ACHN (cell line): ENCODE data around the gene CHAT.
"Not testable (repeated sequence)": the region's sequence is repeated elsewhere in the genome, so short reads cannot be mapped to it uniquely, and the experiment has no call there.

ENCODE experiments used
- DNase-seq: peaks from one replicate; pipeline ENCODE4 v3.0.0-alpha.2; 2015
- in situ Hi-C: cut with HindIII; loops from 2 replicates; pipeline ENCODE4 v1.10.0; 2017; ENCODE audit warnings: low sequenced_read_pairs, low pct_ligation_motif_present, low pct_unique_long_range_greater_than_20kb

CHAT gene

GRCh38 chr10:49661140-49661856 is 47.5 kb downstream of the CHAT start:
- no peak for DNase-seq
- in situ Hi-C loops: no loop called here

- in situ Hi-C loops: no loop called here
- no peak for DNase-seq
Observed at GRCh38 chr10:49662169-49662830, 48.5 kb downstream of the CHAT start.

GRCh38 chr10:49663596-49663995 is 49.8 kb downstream of the CHAT start:
- in situ Hi-C loops: no loop called here
- DNase-seq: no peak

GRCh38 chr10:49664006-49664841 is 50.4 kb downstream of the CHAT start:
- DNase-seq: no peak
- in situ Hi-C loops: no loop called here

GRCh38 chr10:49664842-49665355 is 51.1 kb downstream of the CHAT start:
- DNase-seq: no peak
- in situ Hi-C loops: no loop called here

GRCh38 chr10:49666054-49666615 is 52.3 kb downstream of the CHAT start:
- DNase-seq: no peak
- in situ Hi-C loops: no loop called here

- DNase-seq: no peak
- in situ Hi-C loops: no loop called here
Observed at GRCh38 chr10:49666685-49667084, 52.8 kb downstream of the CHAT start.

- in situ Hi-C loops: no loop called here
- DNase-seq: no peak
Observed at GRCh38 chr10:49667991-49668390, 54.2 kb downstream of the CHAT start.

- in situ Hi-C loops: no loop called here
- no peak for DNase-seq
Observed at GRCh38 chr10:49668684-49669083, 54.8 kb downstream of the CHAT start.

- in situ Hi-C loops: no loop called here
- no peak for DNase-seq
Observed at GRCh38 chr10:49678827-49679479, 65.1 kb downstream of the CHAT start.

GRCh38 chr10:49679480-49679893 is 65.7 kb downstream of the CHAT start, which contains the start of gene C10orf53:
C10orf53 (plus strand) TSS chr10:49679651; CDS start chr10:49679698, 47 bp downstream.
- DNase-seq: peak; percentile 59
- in situ Hi-C loops: no loop called here

GRCh38 chr10:49682449-49682848 is 68.6 kb downstream of the CHAT start:
- in situ Hi-C loops, DNase-seq: not testable (repeated sequence)

GRCh38 chr10:49682879-49683278 is 69.0 kb downstream of the CHAT start:
- DNase-seq: no peak
- in situ Hi-C loops: no loop called here

GRCh38 chr10:49686651-49687050 is 72.8 kb downstream of the CHAT start:
- DNase-seq: no peak
- in situ Hi-C loops: no loop called here

GRCh38 chr10:49688261-49688846 is 74.5 kb downstream of the CHAT start:
- in situ Hi-C loops: no loop called here
- no peak for DNase-seq

- no peak for DNase-seq
- in situ Hi-C loops: no loop called here
Observed at GRCh38 chr10:49688920-49689319, 75.1 kb downstream of the CHAT start.

GRCh38 chr10:49689882-49690510 is 76.2 kb downstream of the CHAT start:
- no peak for DNase-seq
- in situ Hi-C loops: no loop called here
